Loucy (cell line): ENCODE data around the gene ZNF160.

ENCODE experiments used
- EZH2phosphoT487 ChIP-seq: fragments of 200-600 bp; IDR thresholded peaks from 2 replicates; pipeline ENCODE4 v1.6.1; 2018; ENCODE audit warnings: antibody characterized with exemption, mild to moderate bottlenecking, moderate library complexity, borderline replicate concordance
- TF ChIP-seq, protein P1 (sequence below): fragments of 200-600 bp; sonication (generic); conservative IDR thresholded peaks from 2 replicates; pipeline ENCODE4 v1.5.1; 2014; ENCODE audit warnings: mild to moderate bottlenecking, antibody characterized with exemption, low read length

DNA sequence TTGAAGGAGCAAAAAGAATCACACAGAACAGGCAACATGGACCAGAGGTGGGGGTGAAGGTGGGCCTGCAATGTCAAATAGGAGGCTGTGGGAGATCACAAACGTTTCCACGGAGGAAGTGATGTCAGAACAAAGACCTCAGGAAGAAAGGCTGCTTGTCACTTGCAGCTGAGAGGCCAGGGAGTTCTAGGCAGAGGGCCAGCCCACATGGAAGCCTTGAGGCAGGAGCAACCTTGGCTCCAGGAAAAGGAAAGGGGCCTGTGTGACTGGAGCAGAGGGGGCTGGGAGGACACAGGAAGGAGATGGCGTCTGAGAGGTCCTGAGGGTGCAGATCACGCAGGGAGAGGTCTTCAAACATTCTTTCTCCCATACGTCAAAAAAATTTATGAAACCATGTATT, 16.3 kb downstream of the ZNF160 start:
- TF ChIP-seq, protein P1, sequence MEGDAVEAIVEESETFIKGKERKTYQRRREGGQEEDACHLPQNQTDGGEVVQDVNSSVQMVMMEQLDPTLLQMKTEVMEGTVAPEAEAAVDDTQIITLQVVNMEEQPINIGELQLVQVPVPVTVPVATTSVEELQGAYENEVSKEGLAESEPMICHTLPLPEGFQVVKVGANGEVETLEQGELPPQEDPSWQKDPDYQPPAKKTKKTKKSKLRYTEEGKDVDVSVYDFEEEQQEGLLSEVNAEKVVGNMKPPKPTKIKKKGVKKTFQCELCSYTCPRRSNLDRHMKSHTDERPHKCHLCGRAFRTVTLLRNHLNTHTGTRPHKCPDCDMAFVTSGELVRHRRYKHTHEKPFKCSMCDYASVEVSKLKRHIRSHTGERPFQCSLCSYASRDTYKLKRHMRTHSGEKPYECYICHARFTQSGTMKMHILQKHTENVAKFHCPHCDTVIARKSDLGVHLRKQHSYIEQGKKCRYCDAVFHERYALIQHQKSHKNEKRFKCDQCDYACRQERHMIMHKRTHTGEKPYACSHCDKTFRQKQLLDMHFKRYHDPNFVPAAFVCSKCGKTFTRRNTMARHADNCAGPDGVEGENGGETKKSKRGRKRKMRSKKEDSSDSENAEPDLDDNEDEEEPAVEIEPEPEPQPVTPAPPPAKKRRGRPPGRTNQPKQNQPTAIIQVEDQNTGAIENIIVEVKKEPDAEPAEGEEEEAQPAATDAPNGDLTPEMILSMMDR: no peak
- no peak for TF ChIP-seq EZH2phosphoT487
